ENCODE measurements around the gene ARHGEF6.

- TF ChIP-seq CTCF (IDR thresholded peaks at IDR 0.05), result no peak
- TF ChIP-seq POLR2A (IDR thresholded peaks at IDR 0.05), result no peak
- TF ChIP-seq POLR2AphosphoS5 (IDR thresholded peaks at IDR 0.05; ENCODE audit: insufficient read depth in 1 of 2, low read depth in 1 of 2), result no peak
Measured at GRCh38 chrX:136662976-136663375, 117.8 kb downstream of the ARHGEF6 start.

Measured in vagina (tissue), 2 donors.